HG02885 (cell line): ENCODE measurements around the gene ARHGAP18.

Source experiments
- ATAC-seq: cut with Tn5 transposase; IDR thresholded peaks from one replicate; pipeline ENCODE4 v1.9.1; 2021; ENCODE audit warnings: mild to moderate bottlenecking; ENCODE audit not compliant: unreplicated experiment, poor library complexity

ARHGAP18 gene

GRCh38 chr6:129671442-129672340 is 38.3 kb downstream of the ARHGAP18 start:
- peak; percentile 84 for ATAC-seq

- ATAC-seq: no peak
Measured at GRCh38 chr6:129670634-129671033, 39.3 kb downstream of the ARHGAP18 start.

DNA sequence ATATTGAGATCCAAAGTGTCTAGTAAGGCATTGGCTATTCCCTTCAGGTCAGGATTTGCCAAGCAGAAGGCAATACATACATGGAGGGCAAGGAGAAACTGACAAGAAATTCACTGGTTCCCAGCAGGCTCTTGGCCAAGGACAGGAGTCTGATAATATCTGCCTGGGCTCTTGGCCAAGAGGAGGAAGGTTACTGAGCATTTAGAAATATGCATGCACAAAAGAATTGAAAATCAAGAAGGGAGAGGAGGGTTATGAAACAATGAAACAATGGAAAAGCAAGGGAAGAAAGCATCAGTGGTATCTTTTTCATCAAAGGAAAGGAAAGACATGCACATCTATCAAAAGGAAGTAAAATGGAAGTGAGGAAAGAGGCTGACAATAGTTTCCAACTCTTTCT is 42.4 kb downstream of the ARHGAP18 start:
- ATAC-seq: no peak

- no peak for ATAC-seq
Measured at GRCh38 chr6:129667034-129667433, 42.9 kb downstream of the ARHGAP18 start.

- ATAC-seq: no peak
Measured at GRCh38 chr6:129665555-129665954, 44.4 kb downstream of the ARHGAP18 start.

GRCh38 chr6:129663531-129663930 is 46.4 kb downstream of the ARHGAP18 start:
- ATAC-seq: no peak

DNA sequence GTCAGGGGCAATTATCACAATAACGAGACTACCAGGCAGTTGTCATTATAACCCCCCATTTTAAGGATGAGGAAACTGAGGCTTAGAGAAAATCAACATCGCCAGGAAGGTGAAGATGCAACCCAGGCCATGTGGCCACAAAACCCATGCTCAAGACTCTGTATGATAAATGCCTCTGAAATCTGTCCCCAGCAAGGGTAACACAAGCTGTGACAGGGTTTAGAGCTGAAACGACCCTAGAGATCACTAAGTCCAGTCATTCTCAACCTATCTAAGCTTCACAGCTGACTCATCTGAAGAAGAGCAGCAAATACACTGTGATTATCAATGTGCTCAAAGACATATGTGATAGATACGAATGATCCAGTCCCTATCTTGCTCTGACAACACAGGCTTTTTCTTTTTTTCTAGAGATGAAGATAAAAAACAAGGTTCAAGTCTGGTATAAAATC is 47.0 kb downstream of the ARHGAP18 start:
- peak; percentile 73 for ATAC-seq

DNA sequence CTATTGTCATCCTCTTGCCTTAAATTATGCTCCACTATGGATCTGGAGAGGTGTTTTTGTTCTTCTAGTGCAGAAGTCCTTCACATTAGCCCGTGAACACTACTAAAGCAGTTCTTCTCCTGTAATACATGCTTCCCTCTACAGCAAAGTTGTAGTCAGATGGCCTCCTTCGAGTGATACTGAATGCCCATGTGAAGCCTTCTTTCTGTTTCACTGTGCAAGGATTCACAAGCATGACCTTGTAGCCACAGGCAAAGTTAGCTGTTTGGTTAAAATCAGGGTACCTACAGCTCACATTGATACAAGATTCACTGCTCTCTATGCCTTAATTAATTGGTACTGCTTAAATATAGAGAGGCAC is 47.6 kb downstream of the ARHGAP18 start:
- peak; percentile 75 for ATAC-seq

DNA sequence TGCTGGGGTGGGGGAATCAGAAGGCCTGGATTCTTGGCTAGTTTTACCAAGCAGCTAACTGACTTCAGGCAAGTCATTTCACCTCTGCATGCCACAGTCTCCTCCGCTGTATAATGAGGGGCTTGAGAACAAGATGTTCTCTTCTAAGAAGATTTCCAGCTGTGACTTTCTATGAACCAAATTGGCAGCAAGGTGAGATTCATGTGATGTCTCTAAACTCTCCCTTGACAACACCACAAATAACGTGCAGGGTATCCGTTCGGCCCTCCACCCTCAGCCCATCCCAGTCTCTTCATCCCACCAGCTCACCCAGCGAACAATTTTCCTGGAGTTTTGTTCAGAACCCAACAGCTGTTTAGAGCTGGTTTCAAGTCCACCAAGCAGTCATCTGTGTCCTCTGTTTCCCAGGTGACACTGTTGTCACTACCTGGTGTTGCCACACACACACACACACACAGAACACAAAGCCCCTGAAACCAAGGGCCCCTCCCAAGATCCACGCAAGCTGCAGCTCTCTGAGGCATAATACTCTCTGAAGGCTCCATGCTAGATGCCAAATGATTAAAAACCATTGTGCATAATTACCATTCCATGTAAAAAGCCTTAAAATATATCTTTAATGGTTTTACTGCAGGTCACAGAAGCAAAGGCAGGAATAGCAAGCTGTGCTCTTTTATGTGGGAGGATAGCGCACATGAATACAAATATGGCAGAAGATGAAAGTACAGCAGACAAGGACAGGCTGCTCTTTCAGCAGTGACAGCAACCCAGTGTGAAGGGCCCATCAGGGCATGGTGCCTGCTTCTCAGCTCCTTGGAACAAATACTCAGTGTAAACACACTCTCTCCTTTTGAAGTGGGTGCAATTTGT is 48.2 kb downstream of the ARHGAP18 start:
- ATAC-seq: peak; percentile 33

GRCh38 chr6:129660346-129660676 is 49.7 kb downstream of the ARHGAP18 start:
- no peak for ATAC-seq

- ATAC-seq: no peak
Measured at GRCh38 chr6:129659590-129660345, 50.2 kb downstream of the ARHGAP18 start.

DNA sequence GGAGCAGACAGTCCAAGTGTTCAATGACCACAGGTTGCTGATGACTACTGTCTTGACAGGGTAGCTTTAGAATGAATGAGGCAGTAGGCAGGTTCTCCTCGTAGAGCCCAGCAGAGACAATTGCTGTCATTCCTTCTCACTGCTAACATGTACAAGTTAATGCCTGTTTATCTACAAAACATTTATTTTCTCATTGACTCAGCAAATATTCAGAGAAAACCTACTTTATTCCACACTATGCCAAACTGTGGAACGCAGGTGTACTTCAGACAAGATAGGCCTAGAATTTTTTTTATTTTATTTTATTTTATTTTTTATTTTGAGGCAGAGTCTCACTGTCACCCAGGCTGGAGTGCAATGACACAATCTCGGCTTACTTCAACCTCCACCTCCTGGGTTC is 50.8 kb downstream of the ARHGAP18 start:
- no peak for ATAC-seq

- no peak for ATAC-seq
Measured at GRCh38 chr6:129657483-129657882, 52.5 kb downstream of the ARHGAP18 start.

DNA sequence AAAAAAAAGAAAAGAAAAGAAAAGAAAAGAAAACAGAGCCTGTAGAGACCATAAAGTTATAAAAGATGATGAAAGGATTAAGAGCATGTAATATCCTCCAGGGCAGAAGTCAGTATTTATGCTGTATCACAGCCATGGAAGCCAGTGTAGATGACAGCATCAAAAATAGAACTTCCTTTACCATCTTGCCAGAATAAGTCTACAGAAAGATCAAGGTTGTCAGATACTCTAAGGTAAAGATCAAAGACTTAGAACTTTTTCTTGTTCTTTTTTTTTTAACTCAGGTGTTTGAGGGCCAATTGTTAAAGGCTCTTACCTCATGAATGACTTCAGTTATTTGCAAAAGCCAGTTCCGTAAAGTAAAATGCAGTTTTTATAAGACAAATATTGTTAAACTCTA is 54.6 kb downstream of the ARHGAP18 start:
- ATAC-seq: no peak

GRCh38 chr6:129653746-129654145 is 56.2 kb downstream of the ARHGAP18 start:
- ATAC-seq: no peak

DNA sequence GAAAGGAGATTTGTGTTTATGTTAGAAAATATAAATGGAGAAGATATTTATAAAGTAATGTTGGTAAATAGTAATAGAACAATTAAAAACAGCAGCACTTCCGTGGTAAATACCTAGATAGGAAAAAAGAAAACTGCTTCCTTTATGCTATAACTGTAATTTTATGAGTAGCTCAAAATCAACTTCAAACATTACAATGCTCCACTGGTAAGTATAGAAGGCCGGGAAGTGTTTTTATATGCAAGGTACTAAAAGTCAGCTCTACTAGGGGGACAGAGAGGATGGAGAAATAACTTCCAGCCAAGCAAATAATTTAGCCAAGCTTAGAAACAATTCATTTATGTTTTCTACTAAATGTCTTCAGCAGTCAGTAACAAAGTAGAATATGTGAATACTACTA is 56.7 kb downstream of the ARHGAP18 start:
- ATAC-seq: no peak

- ATAC-seq: no peak
Measured at GRCh38 chr6:129651291-129651691, 58.7 kb downstream of the ARHGAP18 start.

DNA sequence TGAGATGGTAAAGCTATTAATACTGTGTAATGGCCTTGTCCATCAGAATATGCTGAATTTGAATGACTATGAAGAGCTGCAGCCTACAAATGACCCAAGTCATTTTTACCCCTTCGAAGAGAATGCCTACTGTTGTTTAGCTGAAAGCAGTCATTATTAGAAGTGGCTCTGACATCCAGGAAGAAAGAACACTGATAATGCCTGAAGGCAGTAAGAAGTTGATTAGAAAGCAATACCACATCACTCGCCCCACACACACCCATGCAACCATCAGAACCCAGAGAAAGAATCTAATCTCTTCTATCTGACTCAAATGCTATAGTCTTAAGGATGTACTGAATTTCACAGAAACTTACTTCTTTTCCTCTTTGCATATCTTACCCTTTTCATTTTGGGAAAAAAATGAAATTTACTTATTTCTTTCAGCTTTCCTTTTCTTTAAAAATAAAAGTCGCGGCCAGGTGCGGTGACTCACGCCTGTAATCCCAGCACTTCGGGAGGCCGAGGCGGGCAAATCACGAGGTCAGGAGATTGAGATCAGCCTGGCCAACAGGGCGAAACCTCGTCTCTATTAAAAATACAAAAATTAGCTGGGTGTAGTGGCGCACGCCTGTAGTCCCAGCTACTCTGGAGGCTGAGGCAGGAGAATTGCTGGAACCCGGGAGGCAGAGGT is 61.0 kb downstream of the ARHGAP18 start:
- no peak for ATAC-seq

DNA sequence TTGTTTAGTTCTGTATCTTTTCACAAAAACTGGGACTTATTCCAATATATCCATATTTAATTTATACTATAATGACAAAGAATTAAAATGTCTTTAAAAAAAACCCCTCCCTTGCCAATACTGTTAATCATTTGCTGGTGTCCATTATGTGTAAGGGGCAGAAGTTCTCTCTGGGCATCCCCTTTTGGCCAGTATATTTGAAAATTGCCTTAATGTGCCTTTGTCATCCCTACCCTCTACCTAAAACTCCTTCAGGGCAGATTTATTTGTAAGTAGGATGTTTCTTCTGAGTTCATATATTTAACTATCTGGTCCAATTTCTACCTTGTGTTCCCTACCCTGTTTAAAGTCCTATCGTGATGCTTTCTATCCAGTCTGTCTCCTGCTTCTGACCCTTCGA is 62.9 kb downstream of the ARHGAP18 start:
- peak; percentile 26 for ATAC-seq

DNA sequence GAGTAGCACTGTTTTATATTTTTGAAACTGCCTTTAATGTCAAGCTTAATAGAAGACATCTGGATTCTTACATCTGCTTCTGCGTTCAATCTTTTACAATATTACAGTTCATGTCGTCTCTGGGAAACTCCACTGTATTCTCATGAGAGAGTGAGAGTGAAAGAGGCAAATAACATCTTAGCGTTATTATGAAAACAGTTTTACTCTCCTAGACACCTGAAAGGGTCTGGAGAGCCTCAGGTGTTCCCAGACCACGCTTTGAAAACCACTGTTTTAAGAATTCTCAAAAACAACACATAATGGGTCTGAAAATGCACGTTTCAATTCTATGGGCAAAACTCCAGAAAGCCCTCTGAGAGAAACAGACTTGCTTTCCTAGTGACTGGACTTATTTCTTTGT is 63.3 kb downstream of the ARHGAP18 start:
- peak; percentile 91 for ATAC-seq
